ENCODE results near the gene SDHAF4.
"Not testable (repeated sequence)": the region's sequence is repeated elsewhere in the genome, so short reads cannot be mapped to it uniquely, and the experiment has no call there.

The SDHAF4 gene

DNA sequence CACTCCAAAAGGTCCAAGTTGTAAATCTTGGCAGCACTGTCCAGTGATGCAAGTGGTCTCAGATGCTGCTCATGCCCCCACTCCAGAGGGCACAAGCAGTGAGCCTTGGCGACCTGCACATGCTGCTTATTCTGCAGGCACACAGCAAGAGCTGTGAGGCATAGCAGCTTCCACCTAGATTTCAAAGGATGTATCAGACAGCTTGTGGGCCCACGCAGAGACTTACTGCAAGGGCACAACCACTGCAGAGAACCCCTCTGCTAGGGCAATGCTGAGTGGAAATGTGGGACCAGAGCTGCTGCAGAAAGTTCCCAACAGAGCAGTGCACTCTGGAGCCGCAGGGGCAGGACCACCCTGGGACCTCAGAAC lies 26.4 kb downstream of the SDHAF4 start:
- no peak for DNase-seq

DNA sequence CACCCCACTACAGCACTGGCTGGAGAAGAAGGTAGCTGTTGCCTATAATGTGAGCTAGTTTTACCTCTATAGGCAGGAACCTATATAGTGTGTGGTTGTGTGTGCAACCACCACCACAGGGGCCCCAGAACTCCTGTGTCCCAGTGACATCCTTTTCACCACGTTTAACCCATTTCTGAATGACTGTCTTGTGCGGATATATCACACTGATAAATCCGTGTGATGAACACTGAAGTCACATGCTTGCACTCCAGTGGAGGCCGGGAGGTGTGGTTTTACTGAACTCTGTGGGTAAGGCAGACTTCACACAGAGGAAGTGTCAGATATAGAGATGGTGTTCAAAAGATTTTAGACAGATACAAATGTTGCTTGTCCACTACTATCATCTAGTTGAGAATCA lies 32.5 kb downstream of the SDHAF4 start:
- no peak for DNase-seq

DNA sequence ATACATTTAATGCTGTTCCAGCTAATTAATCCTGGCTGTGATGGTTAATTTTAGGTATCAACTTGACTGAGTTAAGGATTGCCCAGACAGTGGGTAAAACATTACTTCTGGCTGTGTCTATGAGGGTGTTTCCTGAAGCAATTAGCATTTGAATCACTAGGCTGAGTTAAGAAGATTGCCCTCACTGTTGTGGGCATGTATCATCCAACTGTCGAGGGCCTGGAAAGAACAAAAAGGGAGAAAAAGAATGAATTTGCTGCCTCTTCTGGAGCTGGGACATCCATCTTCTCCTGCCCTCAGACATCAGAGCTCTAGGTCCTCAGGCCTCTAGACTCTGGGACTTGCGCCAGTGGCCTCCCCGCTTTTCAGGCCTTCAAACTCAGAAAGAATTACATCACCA lies 34.3 kb downstream of the SDHAF4 start:
- DNase-seq = no peak

DNA sequence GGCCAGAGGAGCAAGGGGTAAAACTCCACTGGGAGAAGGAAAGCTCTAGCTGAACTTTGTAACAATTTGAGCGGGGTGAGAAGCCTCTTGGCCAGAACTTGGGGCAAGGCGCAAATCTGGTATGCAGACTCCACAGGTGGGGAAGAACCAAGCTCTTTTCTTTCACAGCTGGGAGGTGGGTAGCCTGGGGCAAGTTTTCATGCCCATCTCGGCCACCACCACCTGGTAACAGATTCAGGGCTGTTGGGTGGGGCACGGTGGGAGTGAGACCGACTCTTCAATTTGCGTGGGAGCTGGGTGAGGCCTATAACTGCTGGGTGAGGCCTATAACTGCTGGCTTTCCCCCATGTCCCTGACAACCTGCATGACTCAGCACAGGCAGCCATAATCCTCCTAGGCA lies 37.5 kb downstream of the SDHAF4 start:
- no peak for DNase-seq

DNA sequence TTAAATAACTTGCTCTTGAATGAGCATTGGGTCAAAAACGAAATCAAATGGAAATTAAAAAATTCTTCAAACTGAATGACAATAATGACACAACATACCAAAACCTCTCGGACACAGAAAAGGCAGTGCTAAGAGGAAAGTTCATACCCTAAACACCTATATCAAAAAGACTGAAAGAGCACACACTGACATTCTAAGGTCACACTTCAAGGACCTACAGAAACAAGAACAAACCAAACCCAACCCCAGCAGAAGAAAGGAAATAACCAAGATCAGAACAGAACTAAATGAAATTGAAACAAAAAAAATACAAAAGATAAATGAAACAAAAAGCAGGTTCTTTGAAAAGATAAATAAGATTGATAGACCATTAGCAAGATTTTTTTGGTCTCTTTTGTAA lies 40.6 kb downstream of the SDHAF4 start:
- DNase-seq = not testable (repeated sequence)

DNA sequence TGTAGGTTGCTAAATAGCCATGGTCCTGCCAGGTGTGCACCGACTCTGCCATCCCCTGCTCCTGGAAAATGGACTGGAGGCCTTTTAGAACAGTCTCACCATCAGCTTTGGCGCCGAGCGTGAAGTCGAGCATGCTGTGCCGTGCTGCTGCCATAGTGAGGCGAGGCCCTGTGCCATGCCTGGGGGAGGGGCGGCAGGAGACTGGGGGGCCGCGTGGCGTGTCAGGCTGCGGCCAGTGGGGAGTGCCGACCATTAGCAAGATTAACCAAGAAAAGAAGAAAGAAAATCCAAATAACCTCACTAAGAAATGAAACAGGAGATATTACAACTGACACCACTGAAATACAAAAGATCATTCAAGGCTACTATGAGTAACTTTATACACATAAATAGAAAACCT lies 42.5 kb downstream of the SDHAF4 start:
- not testable (repeated sequence) for DNase-seq

DNA sequence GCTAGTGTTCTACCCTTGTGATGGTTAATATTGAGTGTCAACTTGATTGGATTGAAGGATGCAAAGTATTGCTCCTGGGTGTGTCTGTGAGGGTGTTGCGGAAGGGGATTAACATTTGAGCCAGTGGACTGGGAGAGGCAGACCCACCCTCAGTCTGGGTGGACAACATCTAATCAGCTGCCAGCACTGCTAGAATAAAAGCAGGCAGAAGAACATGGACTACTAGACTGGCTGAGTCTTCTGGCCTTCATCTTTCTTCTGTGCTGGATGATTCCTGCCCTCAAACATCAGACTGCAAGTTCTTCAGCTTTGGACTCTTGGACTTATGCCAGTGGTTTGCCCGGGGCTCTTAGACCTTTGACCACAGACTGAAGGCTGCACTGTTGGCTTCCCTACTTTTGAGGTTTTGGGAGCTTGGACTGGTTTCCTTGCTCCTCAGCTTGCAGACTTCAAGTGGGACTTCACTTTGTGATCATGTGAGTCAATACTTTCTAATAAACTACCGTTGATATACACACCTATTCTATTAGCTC lies 50.1 kb downstream of the SDHAF4 start:
- no peak for DNase-seq

DNA sequence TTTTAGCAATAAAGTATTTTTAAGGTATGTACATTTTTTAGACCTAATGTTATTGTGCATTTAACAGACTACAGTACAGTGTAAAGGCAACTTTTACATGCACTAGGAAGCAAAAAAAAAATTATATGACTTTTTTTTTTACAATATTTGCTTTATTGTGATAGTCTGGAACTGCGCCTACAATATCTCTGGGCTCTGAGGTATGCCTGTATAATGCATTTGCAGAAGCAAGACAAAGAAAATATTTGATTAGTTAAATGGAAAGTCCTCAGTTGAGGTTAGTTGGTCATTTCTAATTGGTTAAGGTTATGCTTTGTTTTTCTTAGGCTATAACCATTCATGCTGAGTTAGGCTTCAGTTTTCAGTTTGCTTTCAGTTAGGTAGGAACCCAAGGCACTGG lies 54.0 kb downstream of the SDHAF4 start:
- DNase-seq = no peak

DNA sequence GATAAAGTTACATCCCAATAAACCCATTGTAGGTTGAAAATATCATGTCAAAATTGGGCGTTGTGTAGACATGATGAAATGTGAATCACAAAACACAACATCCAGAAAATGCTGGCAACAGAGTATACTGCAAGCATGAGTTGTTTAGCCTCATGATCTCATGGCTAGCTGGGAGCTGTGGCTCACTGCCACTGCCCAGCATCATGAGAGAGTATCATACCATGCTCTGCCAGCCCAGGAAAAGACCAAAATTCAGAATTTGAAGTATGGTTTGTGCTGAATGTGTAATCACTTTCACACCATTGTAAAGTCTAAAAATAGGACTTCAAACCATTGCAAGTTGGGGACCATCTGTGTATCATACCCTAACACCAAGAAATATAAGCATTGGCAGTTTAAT lies 55.7 kb downstream of the SDHAF4 start:
- no peak for DNase-seq

DNA sequence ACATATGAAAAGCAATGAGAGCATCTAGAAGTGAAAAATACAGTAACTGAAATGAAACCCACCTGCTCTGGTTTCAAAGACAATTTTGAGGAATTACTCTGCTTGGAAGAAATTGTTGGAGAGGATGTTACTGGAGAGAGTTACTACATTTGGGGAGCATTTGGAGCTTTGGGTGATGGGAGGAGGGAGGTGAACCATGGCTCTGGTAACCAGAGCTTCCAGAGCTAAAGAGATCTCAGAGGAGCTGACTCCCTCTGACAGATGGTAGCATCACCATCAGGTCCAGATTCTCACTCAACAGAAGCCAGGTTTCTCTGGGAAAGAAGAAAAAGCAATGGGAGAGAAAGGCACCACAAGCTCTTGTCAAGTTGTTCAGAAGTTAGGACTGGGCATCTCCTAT lies 58.7 kb downstream of the SDHAF4 start:
- no peak for DNase-seq

DNA sequence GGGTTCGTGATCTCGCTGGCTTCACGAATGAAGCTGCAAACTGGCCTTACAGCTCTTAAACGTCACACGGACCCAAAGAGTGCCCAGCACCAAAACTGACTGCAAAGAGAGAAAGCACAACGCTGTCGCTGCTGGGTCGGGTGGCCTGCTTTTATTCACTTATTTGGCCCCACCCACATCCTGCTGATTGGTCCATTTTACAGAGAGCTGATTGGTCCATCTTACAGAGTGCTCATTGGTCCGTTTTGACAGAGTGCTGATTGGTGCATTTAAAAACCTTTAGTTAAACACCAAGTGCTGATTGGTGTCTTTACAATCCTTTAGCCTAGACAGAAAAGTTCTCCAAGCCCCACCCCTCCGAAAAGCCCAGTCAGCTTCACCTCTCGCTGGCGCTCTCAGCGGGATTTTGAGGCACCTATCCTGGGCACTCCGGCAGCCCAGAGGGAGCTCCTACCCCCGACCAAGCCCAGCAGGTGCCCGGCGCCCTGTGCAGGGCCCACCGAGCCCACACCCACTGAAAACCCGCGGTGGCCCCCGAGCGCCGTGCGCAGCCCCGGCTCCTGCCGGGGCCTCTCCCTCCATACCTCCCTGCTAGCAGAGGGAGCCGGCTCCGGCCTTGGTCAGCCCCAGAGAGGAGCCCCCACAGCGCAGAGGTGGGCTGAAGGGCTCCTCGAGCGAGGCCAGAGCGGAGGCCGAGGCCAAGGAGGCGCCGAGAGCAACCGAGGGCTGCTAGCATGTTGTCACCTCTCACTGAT lies 60.9 kb downstream of the SDHAF4 start:
- no peak for DNase-seq

DNA sequence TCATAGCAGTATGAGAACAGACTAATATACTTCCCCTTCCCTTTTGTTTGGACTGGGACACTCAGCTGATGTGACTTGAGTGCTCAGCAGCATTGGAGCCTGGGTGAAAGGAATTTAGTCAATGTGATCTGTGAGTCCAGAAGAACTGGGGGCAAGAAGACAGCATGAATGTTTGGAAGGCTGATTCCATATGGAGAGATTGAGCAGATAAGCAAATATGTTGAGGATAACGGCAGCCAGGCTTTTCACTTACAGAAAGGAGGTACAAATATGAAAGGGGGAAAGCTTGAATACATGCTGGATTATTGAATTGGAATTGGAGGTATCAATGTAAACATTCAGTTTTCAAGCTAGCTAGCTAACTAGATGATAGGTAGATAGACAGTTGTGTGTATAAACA lies 63.2 kb downstream of the SDHAF4 start:
- no peak for DNase-seq

DNA sequence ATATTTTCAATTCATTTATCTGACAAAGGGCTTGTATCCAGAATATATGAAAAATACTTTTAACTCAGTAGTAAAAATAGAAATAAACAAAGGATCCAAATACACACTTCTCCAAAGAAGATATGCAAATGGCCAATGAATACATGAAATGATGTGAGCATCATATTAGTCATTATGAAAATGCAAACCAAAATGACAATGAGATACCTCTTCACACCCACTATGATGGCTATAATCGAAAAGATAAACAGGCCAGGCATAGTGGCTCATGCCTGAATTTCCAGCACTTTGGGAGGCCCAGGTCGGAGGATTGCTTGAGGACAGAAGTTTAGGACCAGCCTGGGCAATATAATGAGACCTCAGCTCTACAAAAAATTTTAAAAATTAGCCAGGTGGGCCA lies 67.1 kb downstream of the SDHAF4 start:
- no peak for DNase-seq

DNA sequence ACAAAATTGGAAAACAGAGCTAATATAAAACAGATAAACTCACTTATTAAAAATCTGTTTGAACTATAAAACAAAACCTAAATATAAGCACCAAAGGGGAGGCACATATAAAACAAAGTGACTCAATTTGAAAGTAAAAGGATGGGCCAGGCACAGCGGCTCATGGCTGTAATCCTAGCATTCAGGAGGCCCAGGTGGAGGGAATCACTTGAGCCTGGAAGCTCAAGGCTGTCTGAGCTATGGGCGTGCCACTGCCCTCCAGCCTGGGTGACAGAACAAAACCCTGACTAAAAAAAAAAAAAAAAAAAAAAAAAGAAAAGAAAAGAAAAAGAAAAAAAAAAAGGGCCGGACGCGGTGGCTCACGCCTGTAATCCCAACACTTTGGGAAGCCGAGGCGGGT lies 69.9 kb downstream of the SDHAF4 start:
- no peak for DNase-seq

DNA sequence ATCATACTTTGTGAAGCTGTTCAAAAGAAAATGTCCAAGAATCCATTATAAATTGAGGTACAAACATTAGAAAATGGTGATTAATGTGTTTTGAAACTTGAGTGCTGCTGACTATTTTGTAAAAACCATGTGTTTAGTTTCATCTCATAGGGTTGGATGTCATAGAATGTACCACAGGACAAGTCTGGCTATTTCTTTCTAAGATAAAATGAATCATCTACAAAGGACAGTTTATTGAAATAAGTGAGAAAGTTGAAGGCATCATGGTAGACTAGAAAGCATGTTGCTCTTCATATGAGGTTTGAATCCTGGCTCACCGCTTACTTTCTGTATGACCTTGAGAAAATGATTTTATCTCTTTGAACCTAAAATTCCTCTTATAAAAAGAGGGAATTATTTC lies 71.7 kb downstream of the SDHAF4 start:
- DNase-seq = no peak

Measured in COR-L47 (cell line).